Stomach (tissue), 9 donors: ENCODE data around the gene TMEM217. TPM values are rescaled to one million over a fixed set of nuclear protein-coding genes. Genes with fewer than 3 reads are reported as not detected.

Source experiments
- DNase-seq, 2 donors: peaks; one replicate each; pipeline versions ENCODE4 v3.0.0 to v3.0.0-alpha.2; 2013 to 2019
- H3K27ac ChIP-seq, 5 donors: fragments of 200-600 bp in 4 of 5; sonication (generic) in 4 of 5; one replicate each; pipeline ENCODE4 v1.5.1; 2013 to 2019; ENCODE audit warnings: mild to moderate bottlenecking in 1 of 5, moderate library complexity in 1 of 5
- H3K27me3 ChIP-seq, 3 donors: fragments of 200-600 bp; sonication (generic); one replicate each; pipeline ENCODE4 v1.5.1; 2017 to 2019; ENCODE audit warnings: mixed run types in 1 of 3
- H3K36me3 ChIP-seq, 4 donors: fragments of 200-600 bp; sonication (generic); 1 replicate in 3 of 4; 2 replicates in 1 of 4; pipeline ENCODE4 v1.5.1; 2016 to 2019
- H3K4me1 ChIP-seq, 4 donors: fragments of 200-600 bp; sonication (generic); one replicate each; pipeline ENCODE4 v1.5.1; 2016 to 2019
- H3K4me3 ChIP-seq, 4 donors: fragments of 200-600 bp; sonication (generic) in 3 of 4; one replicate each; pipeline ENCODE4 v1.5.1; 2016 to 2019; ENCODE audit warnings: mild to moderate bottlenecking in 1 of 4
- H3K9me3 ChIP-seq, 4 donors: fragments of 200-600 bp; sonication (generic); one replicate each; pipeline ENCODE4 v1.5.1; 2016 to 2019
- CTCF ChIP-seq, 7 experiments: fragments of 450-650 bp in 4 of 7; fragments of 200-600 bp in 3 of 7; sonication (generic) in 3 of 7; IDR thresholded peaks; one replicate each; pipeline ENCODE4 v1.5.1; 2016 to 2019; ENCODE audit warnings: antibody characterized with exemption in 7 of 7, control low read depth in 2 of 7, mild to moderate bottlenecking in 1 of 7
- EP300 ChIP-seq: sonication (generic); formaldehyde crosslinking; IDR thresholded peaks from one replicate; pipeline ENCODE4 v1.6.1; 2017; ENCODE audit warnings: antibody characterized with exemption
- POLR2A ChIP-seq, 4 donors: fragments of 450-650 bp; IDR thresholded peaks; one replicate each; pipeline ENCODE4 v1.6.1; 2016; ENCODE audit warnings: antibody characterized with exemption in 4 of 4, control low read depth in 2 of 4, mild to moderate bottlenecking in 1 of 4, moderate library complexity in 1 of 4
- POLR2AphosphoS5 ChIP-seq, 3 donors: sonication (generic); formaldehyde crosslinking; IDR thresholded peaks; one replicate each; pipeline ENCODE4 v1.6.1; 2016; ENCODE audit warnings: antibody characterized with exemption in 3 of 3
- WGBS, 5 donors: extraction: QIAGEN DNeasy Blood & Tissue Kit in 3 of 5; methylation state at CpG; one replicate each; pipeline versions ENCODE4 v1.1.5 to v1.1.7; 2013 to 2018; 5-methylcytosine and 5-hydroxymethylcytosine counted together
- intact Hi-C: fragments of 100-400 bp; cut with DNase I; formaldehyde crosslinking; loops from one replicate; pipeline ENCODE4 v1.15.1; 2023; ENCODE audit warnings: low total_unique reads
- polyA plus RNA-seq, 3 donors: library from polyadenylated mRNA; stranded (reverse); fragments of 200-250 nt; gene quantifications; one replicate each; pipeline ENCODE4 v1.2.3, GENCODE V29; 2013
- total RNA-seq, 5 donors: library from RNA; depleted of rRNA; stranded (reverse); fragments of >200 nt; gene quantifications; one replicate each; pipeline versions ENCODE4 v1.1.0 to v1.2.3, GENCODE V29; 2014 to 2016
- donor health status: healthy with polysubstance abuse.
- donor health status: Bipolar disorder and iron deficiency.
- donor health status: healthy.

Gene TMEM217
- total and polyA plus RNA-seq, 8 donors = 0.60 to 1.2 (median 0.87) TPM; not detected in 5

- Histone ChIP-seq H3K4me3 (peak overlapping the region; percentile 67 to 82 (median 75)), H3K9me3 (no peaks in the 10 kb centered on the region), H3K27ac (peak overlapping the region in 4 of 5 donors; percentile 59 to 79 (median 70)), H3K4me1 (peaks cover 12 to 20% (median 15%) of the 10 kb centered on the region in 4 donors), H3K27me3 (no peaks in the 10 kb centered on the region), H3K36me3 (no peaks in the 10 kb centered on the region)
- intact Hi-C loops = no loop called here
- no peak for DNase-seq
- TF ChIP-seq POLR2A (IDR thresholded peaks at IDR 0.05) (no peak), POLR2AphosphoS5 (IDR thresholded peaks at IDR 0.05) (no peak), CTCF (IDR thresholded peaks at IDR 0.05) (no peak), EP300 (no peak)
- 48 to 63% (median 57%) methylated on average over 6 of the region's 6 CpGs for WGBS, 5 donors
Measured at GRCh38 chr6:37221585-37222124, 36.3 kb downstream of the TMEM217 start.

GRCh38 chr6:37218511-37218910 is 39.4 kb downstream of the TMEM217 start:
- Histone ChIP-seq H3K4me1 (peaks cover 12 to 20% (median 15%) of the 10 kb centered on the region in 4 donors), H3K36me3 (no peaks in the 10 kb centered on the region), H3K27ac (no peak overlapping the region), H3K9me3 (no peaks in the 10 kb centered on the region), H3K4me3 (no peak overlapping the region), H3K27me3 (no peaks in the 10 kb centered on the region)
- no peak for DNase-seq
- WGBS, 5 donors = 75 to 86% (median 83%) methylated on average over 8 of the region's 8 CpGs
- intact Hi-C loops = no loop called here
- TF ChIP-seq POLR2A (IDR thresholded peaks at IDR 0.05) (no peak), POLR2AphosphoS5 (IDR thresholded peaks at IDR 0.05) (no peak), EP300 (no peak), CTCF (IDR thresholded peaks at IDR 0.05) (no peak)

DNA sequence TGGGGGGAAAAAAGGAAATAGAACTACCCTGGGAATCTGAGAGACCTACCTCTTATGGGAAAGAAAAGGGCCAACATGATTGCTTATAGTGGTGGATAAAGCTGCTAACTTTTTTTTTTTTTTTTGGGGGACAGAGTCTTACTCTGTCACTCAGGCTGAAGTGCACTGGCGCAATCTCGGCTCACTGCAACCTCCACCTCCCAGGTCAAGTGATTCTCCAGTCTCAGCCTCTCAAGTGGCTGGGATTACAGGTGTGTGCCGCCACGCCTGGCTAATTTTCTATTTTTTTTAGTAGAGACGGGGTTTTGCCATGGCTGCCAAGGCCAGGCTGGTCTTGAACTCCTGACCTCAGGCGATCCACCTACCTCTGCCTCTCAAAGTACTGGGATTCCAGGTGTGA is 39.9 kb downstream of the TMEM217 start:
- Histone ChIP-seq H3K27ac (no peak overlapping the region), H3K27me3 (no peaks in the 10 kb centered on the region), H3K4me1 (peaks cover 12 to 19% (median 15%) of the 10 kb centered on the region in 4 donors), H3K36me3 (no peaks in the 10 kb centered on the region), H3K4me3 (no peak overlapping the region), H3K9me3 (no peaks in the 10 kb centered on the region)
- intact Hi-C loops = no loop called here
- WGBS, 5 donors = 86 to 96% (median 88%) methylated on average over 6 of the region's 6 CpGs
- TF ChIP-seq EP300 (no peak), CTCF (IDR thresholded peaks at IDR 0.05) (no peak), POLR2A (IDR thresholded peaks at IDR 0.05) (no peak)
- DNase-seq = no peak

DNA sequence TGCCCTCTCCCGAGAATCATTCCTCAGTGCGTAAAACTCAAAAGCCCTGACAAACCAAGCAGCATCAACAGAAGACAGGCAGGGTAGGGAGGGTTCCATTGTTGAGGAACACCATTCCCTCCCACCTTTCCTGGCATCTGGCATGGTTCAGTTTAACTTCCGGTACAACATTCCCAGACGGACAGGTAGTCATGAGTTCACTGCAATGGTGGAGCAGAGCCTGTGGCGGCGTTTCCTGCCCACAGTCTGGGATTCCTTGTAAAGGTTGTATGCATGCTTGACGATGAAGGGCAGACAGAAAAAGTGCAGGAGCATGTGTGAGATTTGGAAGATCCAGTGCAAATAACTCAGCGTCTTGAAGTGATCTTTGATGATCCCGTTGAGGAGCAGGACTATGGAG is 45.7 kb downstream of the TMEM217 start:
- Histone ChIP-seq H3K27ac (no peak overlapping the region), H3K4me3 (no peak overlapping the region), H3K4me1 (peaks cover 0 to 16% (median 0%) of the 10 kb centered on the region in 4 donors), H3K9me3 (no peaks in the 10 kb centered on the region), H3K36me3 (no peaks in the 10 kb centered on the region), H3K27me3 (no peaks in the 10 kb centered on the region)
- TF ChIP-seq CTCF (IDR thresholded peaks at IDR 0.05) (no peak), POLR2AphosphoS5 (IDR thresholded peaks at IDR 0.05) (no peak), POLR2A (IDR thresholded peaks at IDR 0.05) (no peak), EP300 (no peak)
- DNase-seq = no peak
- WGBS, 5 donors = 77 to 93% (median 87%) methylated on average over 9 of the region's 9 CpGs
- intact Hi-C loops = no loop called here
